HEK293T (cell line): ENCODE data around the gene CNTN5.

Source experiments
- ARNT ChIP-seq: fragments of 450-650 bp; IDR thresholded peaks from 2 replicates; pipeline ENCODE4 v1.6.1; 2017; ENCODE audit warnings: mild to moderate bottlenecking
- BHLHE40 ChIP-seq: fragments of 450-650 bp; IDR thresholded peaks from 2 replicates; pipeline ENCODE4 v1.6.1; 2016; ENCODE audit warnings: mild to moderate bottlenecking, moderate library complexity, borderline replicate concordance
- CTBP1 ChIP-seq: fragments of 450-650 bp; IDR thresholded peaks from 2 replicates; pipeline ENCODE4 v1.6.1; 2016; ENCODE audit warnings: borderline replicate concordance
- FOXA1 ChIP-seq: fragments of 450-650 bp; IDR thresholded peaks from 2 replicates; pipeline ENCODE4 v1.6.1; 2016; ENCODE audit warnings: mild to moderate bottlenecking
- FOXK2 ChIP-seq: fragments of 450-650 bp; IDR thresholded peaks from 2 replicates; pipeline ENCODE4 v1.6.1; 2016; ENCODE audit warnings: mild to moderate bottlenecking
- FOXM1 ChIP-seq: fragments of 450-650 bp; IDR thresholded peaks from 2 replicates; pipeline ENCODE4 v1.6.1; 2017; ENCODE audit warnings: mild to moderate bottlenecking, borderline replicate concordance
- NFRKB ChIP-seq: fragments of 450-650 bp; IDR thresholded peaks from 2 replicates; pipeline ENCODE4 v1.6.1; 2016; ENCODE audit warnings: mild to moderate bottlenecking, moderate library complexity
- SUZ12 ChIP-seq: fragments of 450-650 bp; IDR thresholded peaks from 2 replicates; pipeline ENCODE4 v1.6.1; 2016; ENCODE audit warnings: mild to moderate bottlenecking
- ZNF384 ChIP-seq: fragments of 450-650 bp; IDR thresholded peaks from 2 replicates; pipeline ENCODE4 v1.6.1; 2016
- TF ChIP-seq, protein P1 (sequence below): fragments of 450-650 bp; IDR thresholded peaks from 2 replicates; pipeline ENCODE4 v1.6.1; 2016

DNA sequence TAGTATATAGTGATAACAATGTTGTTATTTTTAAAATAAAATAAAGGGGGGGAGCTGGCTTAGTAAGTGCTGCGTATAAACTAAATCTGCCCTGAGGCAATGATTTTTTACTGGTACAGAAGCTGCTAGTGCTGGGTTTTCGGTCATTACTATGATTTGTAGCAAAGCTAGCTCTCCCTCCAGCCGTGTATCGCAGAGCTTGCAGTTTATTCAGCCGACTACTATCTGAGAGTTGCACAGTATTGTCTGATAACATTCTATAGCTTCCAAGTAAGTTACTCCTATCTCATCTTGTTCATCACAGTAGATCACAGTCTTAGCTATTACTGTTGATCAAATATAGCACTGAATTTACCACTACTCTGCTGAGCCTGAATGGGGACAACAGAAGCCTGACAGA is 860.9 kb downstream of the CNTN5 start:
- TF ChIP-seq SUZ12, result no peak
- TF ChIP-seq ARNT, result no peak
- no peak for TF ChIP-seq FOXM1
- no peak for TF ChIP-seq BHLHE40
- TF ChIP-seq FOXA1, result no peak
- no peak for TF ChIP-seq ZNF384
- no peak for TF ChIP-seq CTBP1
- TF ChIP-seq, protein P1, sequence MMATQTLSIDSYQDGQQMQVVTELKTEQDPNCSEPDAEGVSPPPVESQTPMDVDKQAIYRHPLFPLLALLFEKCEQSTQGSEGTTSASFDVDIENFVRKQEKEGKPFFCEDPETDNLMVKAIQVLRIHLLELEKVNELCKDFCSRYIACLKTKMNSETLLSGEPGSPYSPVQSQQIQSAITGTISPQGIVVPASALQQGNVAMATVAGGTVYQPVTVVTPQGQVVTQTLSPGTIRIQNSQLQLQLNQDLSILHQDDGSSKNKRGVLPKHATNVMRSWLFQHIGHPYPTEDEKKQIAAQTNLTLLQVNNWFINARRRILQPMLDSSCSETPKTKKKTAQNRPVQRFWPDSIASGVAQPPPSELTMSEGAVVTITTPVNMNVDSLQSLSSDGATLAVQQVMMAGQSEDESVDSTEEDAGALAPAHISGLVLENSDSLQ, result no peak
- TF ChIP-seq FOXK2, result no peak
- TF ChIP-seq NFRKB, result no peak
